Bronchial epithelial cell (primary cell): ENCODE results near the gene SPTBN1. TPM values are rescaled to one million over a fixed set of nuclear protein-coding genes. Genes with fewer than 3 reads are reported as not detected.

Experiments
- DNase-seq: peaks from one replicate; pipeline ENCODE4 v3.0.0-alpha.2; 2010; ENCODE audit warnings: low read depth
- FAIRE-seq: peaks from 2 replicates; lab custom pipeline; 2011; peaks lifted over from hg19 to GRCh38; lab: Jason Lieb, UNC
- H3K27me3 ChIP-seq: 2 replicates; pipeline ENCODE4 v1.5.1; 2011; ENCODE audit warnings: low read length; ENCODE audit not compliant: control insufficient read depth, insufficient read depth
- H3K36me3 ChIP-seq: 2 replicates; pipeline ENCODE4 v1.5.1; 2011; ENCODE audit warnings: low read length; ENCODE audit not compliant: control insufficient read depth, insufficient read depth
- H3K4me3 ChIP-seq: 2 replicates; pipeline ENCODE4 v1.5.1; 2011; ENCODE audit warnings: mild to moderate bottlenecking, low read depth, low read length, control low read depth
- total RNA-seq: library from RNA; depleted of rRNA; stranded (reverse); fragments of >200 nt; gene quantifications from 2 replicates; pipeline ENCODE4 v1.2.1, GENCODE V29; 2014
- TF ChIP-seq, protein P1 (sequence below): IDR thresholded peaks from 2 replicates; pipeline ENCODE4 v1.5.1; 2011; ENCODE audit warnings: mild to moderate bottlenecking, moderate library complexity, low read length, control low read depth, inconsistent platforms; ENCODE audit not compliant: insufficient read depth, severe bottlenecking

Gene SPTBN1
- total RNA-seq, 1 donor from 2014 or later: 339 TPM

DNA sequence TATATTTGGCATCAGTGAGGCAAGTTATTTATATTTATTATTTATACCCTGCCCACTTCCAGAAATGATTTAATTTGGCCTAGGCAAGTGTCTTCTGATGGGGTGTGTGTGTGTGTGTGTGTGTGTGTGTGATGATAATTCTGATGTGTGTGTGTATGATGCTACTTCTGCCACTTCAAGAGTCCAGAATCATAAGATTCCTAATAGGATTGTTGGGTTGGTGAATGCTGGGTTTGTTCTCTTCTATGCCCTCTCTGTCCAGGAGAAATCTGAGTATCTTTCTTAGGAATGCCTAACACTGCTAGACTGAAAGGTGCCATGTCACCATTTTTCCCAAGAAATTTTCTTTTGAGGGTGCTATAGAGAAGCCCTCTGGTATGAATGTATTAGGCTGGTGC, 122.5 kb downstream of the SPTBN1 start:
- FAIRE-seq (no peak), DNase-seq (no peak)
- Histone ChIP-seq H3K27me3 (no peaks in the 10 kb centered on the region), H3K4me3 (no peak overlapping the region), H3K36me3 (peaks cover 5% of the 10 kb centered on the region)
- TF ChIP-seq, protein P1, sequence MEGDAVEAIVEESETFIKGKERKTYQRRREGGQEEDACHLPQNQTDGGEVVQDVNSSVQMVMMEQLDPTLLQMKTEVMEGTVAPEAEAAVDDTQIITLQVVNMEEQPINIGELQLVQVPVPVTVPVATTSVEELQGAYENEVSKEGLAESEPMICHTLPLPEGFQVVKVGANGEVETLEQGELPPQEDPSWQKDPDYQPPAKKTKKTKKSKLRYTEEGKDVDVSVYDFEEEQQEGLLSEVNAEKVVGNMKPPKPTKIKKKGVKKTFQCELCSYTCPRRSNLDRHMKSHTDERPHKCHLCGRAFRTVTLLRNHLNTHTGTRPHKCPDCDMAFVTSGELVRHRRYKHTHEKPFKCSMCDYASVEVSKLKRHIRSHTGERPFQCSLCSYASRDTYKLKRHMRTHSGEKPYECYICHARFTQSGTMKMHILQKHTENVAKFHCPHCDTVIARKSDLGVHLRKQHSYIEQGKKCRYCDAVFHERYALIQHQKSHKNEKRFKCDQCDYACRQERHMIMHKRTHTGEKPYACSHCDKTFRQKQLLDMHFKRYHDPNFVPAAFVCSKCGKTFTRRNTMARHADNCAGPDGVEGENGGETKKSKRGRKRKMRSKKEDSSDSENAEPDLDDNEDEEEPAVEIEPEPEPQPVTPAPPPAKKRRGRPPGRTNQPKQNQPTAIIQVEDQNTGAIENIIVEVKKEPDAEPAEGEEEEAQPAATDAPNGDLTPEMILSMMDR: no peak

DNA sequence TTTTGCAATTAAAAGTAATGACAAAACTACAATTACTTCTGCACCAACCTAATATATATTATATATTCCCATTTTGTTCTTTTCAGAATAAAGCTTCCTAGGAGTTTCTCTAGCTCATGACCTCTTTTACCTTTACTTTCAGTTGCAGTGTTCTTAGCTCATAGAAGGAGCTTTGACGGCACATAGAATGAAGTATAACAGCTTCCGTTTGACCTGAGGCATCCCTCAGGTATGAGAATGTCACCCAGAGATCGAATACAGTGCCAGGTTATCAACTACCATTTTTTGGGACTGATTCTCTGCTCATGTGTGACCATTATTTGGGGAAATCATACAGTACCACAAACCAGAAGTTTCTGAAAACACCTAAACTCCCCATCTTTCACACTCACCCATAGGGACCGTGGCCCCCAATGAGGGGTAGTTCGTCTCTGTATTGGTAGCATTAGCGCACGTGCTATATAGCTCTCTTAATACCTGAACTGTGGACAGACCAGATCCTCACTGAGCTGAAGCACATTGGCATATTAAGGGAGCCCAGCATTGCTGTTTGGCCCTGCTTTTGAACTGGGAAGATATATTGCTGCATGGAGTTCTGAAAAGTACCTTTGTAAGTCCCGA, 123.0 kb downstream of the SPTBN1 start:
- TF ChIP-seq, protein P1: no peak
- DNase-seq: no peak
- no peaks in the 10 kb centered on the region for H3K27me3 ChIP-seq
- no peak for FAIRE-seq
- peaks cover 5% of the 10 kb centered on the region for H3K36me3 ChIP-seq
- H3K4me3 ChIP-seq: no peak overlapping the region

DNA sequence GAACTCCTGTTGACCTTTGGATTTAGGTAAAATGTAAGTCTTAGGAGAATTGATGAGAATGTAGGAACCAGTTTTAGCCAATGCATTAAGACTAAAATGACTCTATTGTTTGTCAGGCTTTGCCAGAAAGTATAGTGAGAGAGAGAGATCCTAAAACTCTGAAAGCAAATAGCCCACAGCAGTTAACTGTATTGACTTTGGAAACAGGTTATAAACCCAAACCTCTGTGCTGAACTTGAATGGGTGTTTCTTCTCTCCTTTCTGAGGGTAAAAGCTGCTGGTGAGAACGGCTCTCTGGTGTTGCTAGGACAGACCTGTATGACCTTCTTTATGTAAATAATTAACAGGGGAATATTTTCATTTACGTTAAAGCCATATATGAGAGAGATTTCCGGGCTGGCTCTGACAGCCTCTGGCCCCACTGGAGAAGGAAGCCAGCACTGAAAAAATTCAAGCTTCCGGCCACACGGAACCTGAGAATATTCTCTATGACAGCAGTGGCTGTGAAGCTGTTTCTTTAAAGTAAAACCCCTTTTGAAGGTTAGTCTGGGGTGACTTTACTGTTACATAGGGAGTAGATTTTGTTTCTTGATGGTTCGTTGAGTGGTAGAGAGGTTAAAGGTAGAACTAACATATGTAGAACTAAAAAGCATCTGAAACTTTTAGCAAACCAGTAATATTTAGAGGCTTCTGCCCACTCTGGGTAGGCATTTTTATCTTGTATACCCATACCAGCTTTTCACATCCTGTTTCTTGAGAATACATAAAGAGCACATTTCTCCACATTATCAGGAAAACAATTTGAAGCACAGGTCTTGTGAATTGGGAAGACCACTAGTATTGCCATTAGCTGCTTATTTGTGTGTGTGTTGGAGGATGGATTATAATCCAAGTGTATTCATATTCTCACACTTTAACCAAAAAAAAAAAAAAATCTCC, 123.8 kb downstream of the SPTBN1 start:
- FAIRE-seq (no peak), DNase-seq (no peak)
- Histone ChIP-seq H3K4me3 (no peak overlapping the region), H3K36me3 (peaks cover 5% of the 10 kb centered on the region), H3K27me3 (no peaks in the 10 kb centered on the region)
- TF ChIP-seq, protein P1: no peak

GRCh38 chr2:54581326-54582039, 125.4 kb downstream of the SPTBN1 start:
- DNase-seq: no peak
- H3K36me3 ChIP-seq: peaks cover 5% of the 10 kb centered on the region
- FAIRE-seq: no peak
- no peak overlapping the region for H3K4me3 ChIP-seq
- TF ChIP-seq, protein P1: no peak
- no peaks in the 10 kb centered on the region for H3K27me3 ChIP-seq

DNA sequence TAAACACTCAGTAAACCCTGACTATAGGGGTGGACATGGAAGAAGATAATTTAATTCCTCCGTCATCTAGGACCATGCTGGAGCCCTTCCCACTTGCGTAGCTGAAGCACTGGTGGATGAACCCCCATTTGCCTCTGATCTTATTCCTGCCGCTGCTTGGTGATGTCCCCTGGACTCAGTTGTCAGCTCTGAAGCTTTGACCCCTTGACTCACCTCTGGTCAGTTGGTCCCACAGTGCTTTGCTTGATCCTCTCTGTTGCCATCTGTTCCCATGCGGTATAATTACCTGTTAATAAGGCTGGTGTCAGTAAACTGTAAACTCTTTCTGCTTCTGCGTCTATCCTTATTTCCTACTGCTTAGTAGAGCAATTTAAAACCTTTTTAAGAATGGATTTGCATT, 126.9 kb downstream of the SPTBN1 start:
- FAIRE-seq (no peak), DNase-seq (no peak)
- Histone ChIP-seq H3K36me3 (peaks cover 5% of the 10 kb centered on the region), H3K27me3 (no peaks in the 10 kb centered on the region), H3K4me3 (no peak overlapping the region)
- TF ChIP-seq, protein P1: no peak
